Raji (cell line): ENCODE results near the gene NPTX2.

Experiments used
- POLR2A ChIP-seq: IDR thresholded peaks from 2 replicates; pipeline ENCODE4 v1.6.1; 2011; ENCODE audit warnings: low read depth, low read length, control low read depth; ENCODE audit not compliant: insufficient read depth

The NPTX2 gene

GRCh38 chr7:98613601-98614425, 3.3 kb upstream of the NPTX2 start:
- TF ChIP-seq POLR2A: no peak

- no peak for TF ChIP-seq POLR2A
These were observed 569 bp upstream of the NPTX2 start for GRCh38 chr7:98616381-98617050.

GRCh38 chr7:98617960-98618418, 904 bp downstream of the NPTX2 start:
- no peak for TF ChIP-seq POLR2A

- no peak for TF ChIP-seq POLR2A
These were observed 1.7 kb downstream of the NPTX2 start for GRCh38 chr7:98618786-98619185.

GRCh38 chr7:98619450-98620321, 2.6 kb downstream of the NPTX2 start:
- TF ChIP-seq POLR2A: no peak

GRCh38 chr7:98621573-98622482, 4.7 kb downstream of the NPTX2 start:
- TF ChIP-seq POLR2A: no peak

- TF ChIP-seq POLR2A: no peak
These were observed 5.8 kb downstream of the NPTX2 start for GRCh38 chr7:98622926-98623325.

- no peak for TF ChIP-seq POLR2A
These were observed 7.8 kb downstream of the NPTX2 start for GRCh38 chr7:98624846-98625420.

- TF ChIP-seq POLR2A: no peak
These were observed 9.7 kb downstream of the NPTX2 start for GRCh38 chr7:98626460-98627412.

GRCh38 chr7:98627413-98627790, 10.3 kb downstream of the NPTX2 start:
- TF ChIP-seq POLR2A: no peak

GRCh38 chr7:98628418-98628817, 11.3 kb downstream of the NPTX2 start:
- no peak for TF ChIP-seq POLR2A

GRCh38 chr7:98629001-98629431, 11.9 kb downstream of the NPTX2 start:
- no peak for TF ChIP-seq POLR2A

GRCh38 chr7:98630149-98630548, 13.1 kb downstream of the NPTX2 start:
- TF ChIP-seq POLR2A: no peak
